Measurements from ENCODE around the gene ASB10.

ASB10 gene

DNA sequence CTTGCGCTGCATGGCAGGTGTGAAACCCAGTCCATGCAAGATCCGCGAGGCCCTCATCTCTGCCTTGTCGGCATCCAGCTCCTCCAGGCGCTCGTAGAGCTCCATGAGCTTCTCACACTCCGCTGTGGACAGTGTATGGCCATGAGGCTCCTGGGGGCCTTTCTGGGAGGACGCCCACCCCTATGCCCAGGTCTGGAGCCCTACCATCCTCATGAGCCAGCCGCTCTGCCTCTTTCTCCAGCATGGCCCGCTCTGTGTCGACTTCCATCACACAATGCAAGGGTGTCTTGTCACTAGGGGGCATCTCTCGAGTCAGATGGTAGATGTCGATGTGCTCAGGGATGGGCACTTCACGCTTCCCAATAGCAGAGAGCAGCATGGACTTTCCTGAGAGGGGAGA lies 36.7 kb upstream of the ASB10 start:
- Histone ChIP-seq H3K79me2 (ENCODE audit: insufficient read depth, low read length) (peaks cover 19% of the 10 kb centered on the region), H3K9ac (ENCODE audit: low read length) (no peak overlapping the region), H3K27ac (ENCODE audit: low read depth, low read length) (no peak overlapping the region), H3K9me3 (ENCODE audit: insufficient read depth, low read length) (no peaks in the 10 kb centered on the region), H3K9me2 (replicated peaks; ENCODE audit: insufficient read depth, low read length) (no peaks in the 10 kb centered on the region), H3F3A (ENCODE audit: insufficient read depth) (no peaks in the 10 kb centered on the region), H3K36me3 (ENCODE audit: low read length) (0 out of 2 replicates have a peak, but pooled peaks cover 9% of the 10 kb centered on the region), H3K27me3 (ENCODE audit: low read length) (no peaks in the 10 kb centered on the region), H4K20me1 (ENCODE audit: low read depth, low read length) (no peaks in the 10 kb centered on the region), H3K4me2 (ENCODE audit: low read depth, low read length, poor library complexity, severe bottlenecking) (no peak overlapping the region), H2AFZ (ENCODE audit: low read depth, low read length, severe bottlenecking) (no peak overlapping the region), H3K4me3 (ENCODE audit: insufficient read depth, low read length, poor library complexity, severe bottlenecking) (no peak overlapping the region)
- TF ChIP-seq, protein P1, sequence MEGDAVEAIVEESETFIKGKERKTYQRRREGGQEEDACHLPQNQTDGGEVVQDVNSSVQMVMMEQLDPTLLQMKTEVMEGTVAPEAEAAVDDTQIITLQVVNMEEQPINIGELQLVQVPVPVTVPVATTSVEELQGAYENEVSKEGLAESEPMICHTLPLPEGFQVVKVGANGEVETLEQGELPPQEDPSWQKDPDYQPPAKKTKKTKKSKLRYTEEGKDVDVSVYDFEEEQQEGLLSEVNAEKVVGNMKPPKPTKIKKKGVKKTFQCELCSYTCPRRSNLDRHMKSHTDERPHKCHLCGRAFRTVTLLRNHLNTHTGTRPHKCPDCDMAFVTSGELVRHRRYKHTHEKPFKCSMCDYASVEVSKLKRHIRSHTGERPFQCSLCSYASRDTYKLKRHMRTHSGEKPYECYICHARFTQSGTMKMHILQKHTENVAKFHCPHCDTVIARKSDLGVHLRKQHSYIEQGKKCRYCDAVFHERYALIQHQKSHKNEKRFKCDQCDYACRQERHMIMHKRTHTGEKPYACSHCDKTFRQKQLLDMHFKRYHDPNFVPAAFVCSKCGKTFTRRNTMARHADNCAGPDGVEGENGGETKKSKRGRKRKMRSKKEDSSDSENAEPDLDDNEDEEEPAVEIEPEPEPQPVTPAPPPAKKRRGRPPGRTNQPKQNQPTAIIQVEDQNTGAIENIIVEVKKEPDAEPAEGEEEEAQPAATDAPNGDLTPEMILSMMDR (IDR thresholded peaks at IDR 0.05; ENCODE audit: insufficient read depth, low read length, poor library complexity, severe bottlenecking), result no peak
- no peak for TF ChIP-seq EZH2phosphoT487 (conservative IDR thresholded peaks at IDR 0.05; ENCODE audit: low read length)

DNA sequence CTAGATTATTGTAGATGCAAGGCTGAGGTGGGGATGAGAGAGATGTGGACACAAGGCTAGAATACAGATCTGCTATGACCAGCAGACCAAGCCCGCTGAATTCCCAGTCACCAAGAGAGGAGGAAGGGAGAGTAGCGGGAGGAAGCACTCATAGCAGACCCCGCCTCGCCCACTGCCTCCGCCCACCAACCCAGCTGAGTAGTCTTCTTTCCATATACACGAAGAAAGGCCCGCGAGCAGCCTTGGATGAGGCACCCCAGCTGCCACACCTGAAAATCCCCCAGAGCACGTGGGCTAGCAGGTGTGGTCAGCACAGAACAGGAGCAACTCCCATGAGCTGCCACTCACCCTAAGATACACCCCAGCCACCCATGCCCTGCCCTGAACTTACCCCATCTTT lies 31.1 kb upstream of the ASB10 start:
- no peak overlapping the region for H3K9ac ChIP-seq (ENCODE audit: low read length)
- no peaks in the 10 kb centered on the region for H3K9me2 ChIP-seq (replicated peaks; ENCODE audit: insufficient read depth, low read length)
- no peaks in the 10 kb centered on the region for H3K79me2 ChIP-seq (ENCODE audit: insufficient read depth, low read length)
- H3K27me3 ChIP-seq (ENCODE audit: low read length), result no peaks in the 10 kb centered on the region
- TF ChIP-seq, protein P1 (IDR thresholded peaks at IDR 0.05; ENCODE audit: insufficient read depth, low read length, poor library complexity, severe bottlenecking), result no peak
- TF ChIP-seq EZH2phosphoT487 (conservative IDR thresholded peaks at IDR 0.05; ENCODE audit: low read length), result no peak
- no peak overlapping the region for H3K4me2 ChIP-seq (ENCODE audit: low read depth, low read length, poor library complexity, severe bottlenecking)
- H3F3A ChIP-seq (ENCODE audit: insufficient read depth), result no peaks in the 10 kb centered on the region
- H4K20me1 ChIP-seq (ENCODE audit: low read depth, low read length), result no peaks in the 10 kb centered on the region
- H3K27ac ChIP-seq (ENCODE audit: low read depth, low read length), result no peak overlapping the region
- H3K4me3 ChIP-seq (ENCODE audit: insufficient read depth, low read length, poor library complexity, severe bottlenecking), result no peak overlapping the region
- no peaks in the 10 kb centered on the region for H3K9me3 ChIP-seq (ENCODE audit: insufficient read depth, low read length)
- peaks cover 12% of the 10 kb centered on the region; the same call in 1 of the 2 replicates for H3K36me3 ChIP-seq (ENCODE audit: low read length)
- H2AFZ ChIP-seq (ENCODE audit: low read depth, low read length, severe bottlenecking), result no peak overlapping the region

DNA sequence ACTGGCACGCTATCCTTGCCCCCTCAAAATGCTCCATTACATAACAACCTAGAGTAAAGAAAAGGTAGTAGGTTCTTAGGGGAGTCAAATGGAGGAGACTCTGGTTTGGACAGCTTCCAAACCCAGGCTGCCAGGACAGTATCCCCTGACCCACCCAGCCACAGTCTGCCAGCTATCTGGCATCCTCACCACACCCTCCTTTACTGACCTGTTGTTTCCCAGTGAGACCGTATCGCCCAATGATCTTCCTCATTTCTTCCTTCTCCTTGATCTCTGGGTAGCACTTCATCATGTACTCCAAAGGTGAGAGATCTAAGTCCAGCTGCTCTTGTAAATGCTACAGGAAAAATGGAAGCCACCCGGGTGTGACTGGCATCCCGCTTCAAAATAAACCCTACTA lies 28.3 kb upstream of the ASB10 start:
- no peak overlapping the region for H3K4me3 ChIP-seq (ENCODE audit: insufficient read depth, low read length, poor library complexity, severe bottlenecking)
- no peaks in the 10 kb centered on the region for H3K79me2 ChIP-seq (ENCODE audit: insufficient read depth, low read length)
- no peak overlapping the region for H3K4me2 ChIP-seq (ENCODE audit: low read depth, low read length, poor library complexity, severe bottlenecking)
- no peaks in the 10 kb centered on the region for H4K20me1 ChIP-seq (ENCODE audit: low read depth, low read length)
- TF ChIP-seq EZH2phosphoT487 (conservative IDR thresholded peaks at IDR 0.05; ENCODE audit: low read length), result no peak
- TF ChIP-seq, protein P1 (IDR thresholded peaks at IDR 0.05; ENCODE audit: insufficient read depth, low read length, poor library complexity, severe bottlenecking), result no peak
- H2AFZ ChIP-seq (ENCODE audit: low read depth, low read length, severe bottlenecking), result no peak overlapping the region
- H3K9ac ChIP-seq (ENCODE audit: low read length), result no peak overlapping the region
- no peak overlapping the region for H3K27ac ChIP-seq (ENCODE audit: low read depth, low read length)
- H3K9me3 ChIP-seq (ENCODE audit: insufficient read depth, low read length), result no peaks in the 10 kb centered on the region
- peaks cover 4% of the 10 kb centered on the region; the same call in 1 of the 2 replicates for H3K36me3 ChIP-seq (ENCODE audit: low read length)
- H3K27me3 ChIP-seq (ENCODE audit: low read length), result no peaks in the 10 kb centered on the region
- H3K9me2 ChIP-seq (replicated peaks; ENCODE audit: insufficient read depth, low read length), result no peaks in the 10 kb centered on the region
- H3F3A ChIP-seq (ENCODE audit: insufficient read depth), result no peaks in the 10 kb centered on the region

All from SU-DHL-6 (cell line).